HL-60 (cell line): Measurements from ENCODE around the gene SEMA3B.
"Not testable (repeated sequence)": the region's sequence is repeated elsewhere in the genome, so short reads cannot be mapped to it uniquely, and the experiment has no call there.

Experiments used
- DNase-seq, 2 experiments: peaks; one replicate each; pipeline ENCODE4 v3.0.0-alpha.2; 2010 to 2020; ENCODE audit warnings: low read depth in 1 of 2, low spot score in 1 of 2
- H3K27ac ChIP-seq: fragments of 250-450 bp; sonication (Bioruptor Pico); replicated peaks from 2 replicates; pipeline ENCODE4 v1.5.1; 2020; ENCODE audit warnings: mild to moderate bottlenecking, moderate library complexity
- H3K27me3 ChIP-seq: fragments of 250-450 bp; sonication (Bioruptor Pico); 2 replicates; pipeline ENCODE4 v1.5.1; 2021; ENCODE audit warnings: mild to moderate bottlenecking, moderate library complexity; ENCODE audit not compliant: insufficient read depth, poor library complexity, severe bottlenecking
- H3K4me3 ChIP-seq: replicated peaks from 2 replicates; pipeline ENCODE4 v1.5.1; 2011; ENCODE audit warnings: mild to moderate bottlenecking, control low read depth, low read length; ENCODE audit not compliant: insufficient read depth
- CTCF ChIP-seq: IDR thresholded peaks from one replicate; pipeline ENCODE4 v1.5.1; 2011; ENCODE audit warnings: low read length, control low read depth, inconsistent platforms; ENCODE audit not compliant: insufficient read depth
- GABPA ChIP-seq: IDR thresholded peaks from 2 replicates; pipeline ENCODE4 v1.6.1; 2012; ENCODE audit warnings: low read depth
- POLR2AphosphoS5 ChIP-seq: IDR thresholded peaks from 2 replicates; pipeline ENCODE4 v1.6.1; 2012; ENCODE audit warnings: low read depth
- REST ChIP-seq: IDR thresholded peaks from 2 replicates; pipeline ENCODE4 v1.6.1; 2012; ENCODE audit warnings: low read depth; ENCODE audit not compliant: insufficient replicate concordance
- SPI1 ChIP-seq: IDR thresholded peaks from 2 replicates; pipeline ENCODE4 v1.6.1; 2012; ENCODE audit warnings: low read depth, mild to moderate bottlenecking, borderline replicate concordance

SEMA3B gene

GRCh38 chr3:50242851-50243542 is 25.9 kb upstream of the SEMA3B start:
- H3K27me3 ChIP-seq, result no peaks in the 10 kb centered on the region
- peak overlapping the region; percentile 93 for H3K27ac ChIP-seq
- peak; percentile 85 to 99 for DNase-seq
- peak overlapping the region; percentile 24; the same call in 1 of the 2 replicates for H3K4me3 ChIP-seq
- TF ChIP-seq POLR2AphosphoS5 (peak; percentile 92), GABPA (no peak), SPI1 (peak; percentile 99), REST (no peak), CTCF (no peak)

GRCh38 chr3:50243543-50243895 is 25.4 kb upstream of the SEMA3B start:
- DNase-seq, result no peak
- TF ChIP-seq POLR2AphosphoS5, result no peak
- no peak for TF ChIP-seq GABPA
- no peak for TF ChIP-seq CTCF
- no peak for TF ChIP-seq REST
- no peak for TF ChIP-seq SPI1
- Histone ChIP-seq H3K27me3 (no peaks in the 10 kb centered on the region), H3K4me3 (peak overlapping the region; percentile 24; the same call in 1 of the 2 replicates), H3K27ac (peak overlapping the region; percentile 93)

GRCh38 chr3:50244813-50245212 is 24.1 kb upstream of the SEMA3B start:
- peak in 1 of 2 experiments; percentile 55 for DNase-seq
- not testable (repeated sequence) for H3K27me3 ChIP-seq, H3K4me3 ChIP-seq
- peak overlapping the region; percentile 39 for H3K27ac ChIP-seq

GRCh38 chr3:50245251-50245745 is 23.6 kb upstream of the SEMA3B start:
- Histone ChIP-seq H3K27me3 (no peaks in the 10 kb centered on the region), H3K4me3 (no peak overlapping the region), H3K27ac (peak overlapping the region; percentile 74)
- DNase-seq, result no peak
- TF ChIP-seq SPI1, result no peak
- no peak for TF ChIP-seq POLR2AphosphoS5
- TF ChIP-seq GABPA, result no peak
- no peak for TF ChIP-seq REST
- no peak for TF ChIP-seq CTCF
